SH-SY5Y (cell line): ENCODE measurements around the gene MKRN2OS.

Experiments used
- GATA2 ChIP-seq: IDR thresholded peaks from 2 replicates; pipeline ENCODE4 v1.6.1; 2011; ENCODE audit warnings: mild to moderate bottlenecking, low read depth, low read length
- GATA3 ChIP-seq: IDR thresholded peaks from 2 replicates; pipeline ENCODE4 v1.6.1; 2011; ENCODE audit warnings: low read depth, mild to moderate bottlenecking, low read length, moderate library complexity

DNA sequence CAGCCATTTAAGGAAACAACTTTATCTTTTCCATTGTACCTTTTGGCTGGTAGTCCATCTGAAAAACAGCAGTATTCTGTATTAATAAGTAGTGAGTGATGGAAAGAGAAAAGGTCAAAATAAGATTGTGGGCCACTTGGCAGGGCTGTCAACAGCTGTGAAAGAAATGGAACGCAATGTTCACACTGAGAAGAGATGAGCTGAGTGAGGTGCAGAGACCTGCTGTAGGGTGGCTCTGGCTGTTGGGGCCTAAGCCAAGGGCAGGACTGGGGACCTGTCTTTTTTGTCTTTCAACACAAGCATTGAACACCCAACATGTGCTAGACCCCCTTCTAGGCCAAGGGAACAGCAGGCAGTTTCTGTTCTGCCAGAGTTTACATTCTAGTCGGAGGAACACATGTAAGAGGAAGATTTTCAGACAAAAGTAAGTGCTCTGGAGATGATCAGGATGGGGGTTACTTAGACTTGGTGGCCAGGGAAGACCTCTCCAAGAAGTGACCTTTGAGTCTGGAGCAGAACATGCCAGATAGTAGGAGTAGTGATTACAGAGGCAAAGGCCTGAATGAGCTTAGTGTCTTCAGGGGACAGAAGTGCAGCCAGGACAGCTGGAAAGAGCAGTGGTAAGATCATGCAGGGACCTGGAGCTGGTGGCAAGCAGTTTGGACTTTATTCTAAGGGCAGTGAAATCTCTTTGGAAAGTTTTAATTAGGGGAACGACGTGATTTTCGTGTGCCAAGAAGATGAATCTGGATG, 31.4 kb downstream of the MKRN2OS start:
- no peak for TF ChIP-seq GATA2
- no peak for TF ChIP-seq GATA3
